HG02970 (cell line): ENCODE data around the gene ALG1.
"Not testable (repeated sequence)": the region's sequence is repeated elsewhere in the genome, so short reads cannot be mapped to it uniquely, and the experiment has no call there.

Experiments used
- ATAC-seq: cut with Tn5 transposase; IDR thresholded peaks from one replicate; pipeline ENCODE4 v1.9.1; 2021; ENCODE audit warnings: mild to moderate bottlenecking, moderate library complexity, moderate number of reproducible peaks; ENCODE audit not compliant: unreplicated experiment, low FRiP score

Gene ALG1

DNA sequence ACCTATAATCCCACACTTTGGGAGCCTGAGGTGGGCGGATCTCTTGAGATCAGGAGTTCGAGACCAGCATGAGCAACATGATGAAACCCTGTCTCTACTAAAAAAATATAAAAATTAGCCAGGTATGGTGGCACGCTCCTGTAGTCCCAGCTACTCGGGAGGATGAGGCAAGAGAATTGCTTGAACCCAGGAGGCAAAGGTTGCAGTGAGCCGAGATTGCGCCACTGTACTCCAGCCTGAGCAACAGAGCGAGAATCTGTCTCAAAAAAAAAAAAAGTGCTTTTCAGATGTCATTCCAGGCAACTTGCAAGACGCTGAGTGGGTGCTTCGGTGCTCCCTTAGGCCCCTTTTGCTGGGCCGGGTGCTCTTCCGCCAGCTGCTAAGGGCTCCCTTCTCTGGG is 27.1 kb upstream of the ALG1 start:
- not testable (repeated sequence) for ATAC-seq

DNA sequence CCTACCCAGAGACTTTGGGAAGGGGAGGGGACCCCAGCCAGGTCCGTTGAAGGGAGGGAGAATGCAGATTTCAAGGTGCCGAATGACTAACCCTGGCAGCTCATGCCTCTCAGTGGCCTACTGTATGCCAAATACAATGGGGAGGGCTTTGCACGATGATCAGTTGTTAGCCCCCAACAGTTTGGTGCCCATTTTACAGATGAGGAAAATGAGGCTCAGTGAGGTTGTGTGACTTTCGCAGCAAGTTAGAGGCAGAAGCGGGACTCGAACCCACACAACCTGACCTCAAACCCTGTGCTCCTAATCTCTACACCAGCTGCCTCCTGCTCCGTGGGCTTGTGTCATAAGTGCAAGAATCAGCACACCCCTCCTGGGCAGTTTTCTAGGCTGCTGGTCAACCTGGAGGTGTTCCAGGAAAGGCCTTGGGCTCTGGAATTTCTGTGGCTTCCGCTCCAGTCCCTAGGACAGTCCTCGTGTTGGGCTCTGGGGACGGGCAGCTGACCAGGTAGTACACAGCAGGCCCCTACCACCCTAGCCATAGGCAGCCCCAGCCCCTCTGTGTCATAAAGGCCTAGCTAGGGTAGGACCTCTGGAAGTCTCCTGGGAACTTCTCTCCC is 26.0 kb upstream of the ALG1 start:
- no peak for ATAC-seq

DNA sequence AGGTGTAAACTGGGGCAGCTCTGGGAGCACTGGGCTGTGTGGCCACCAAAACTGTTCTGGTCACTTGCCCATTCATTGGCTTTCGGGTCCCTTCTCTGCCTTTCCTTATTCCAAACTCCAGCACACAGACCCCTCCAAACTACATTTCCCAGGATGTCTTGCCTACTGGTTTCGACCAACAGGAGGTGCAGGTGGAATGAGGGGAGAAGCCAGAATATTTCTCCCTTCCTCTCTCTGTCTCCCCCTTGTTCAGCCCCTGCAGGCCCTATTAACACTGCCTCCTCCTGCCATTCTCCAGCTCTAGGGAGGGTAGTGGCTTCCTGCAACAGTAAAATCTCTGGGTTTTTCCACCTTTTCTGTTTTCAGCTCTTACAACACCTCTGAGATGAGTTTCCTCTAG is 24.7 kb upstream of the ALG1 start:
- ATAC-seq = no peak

DNA sequence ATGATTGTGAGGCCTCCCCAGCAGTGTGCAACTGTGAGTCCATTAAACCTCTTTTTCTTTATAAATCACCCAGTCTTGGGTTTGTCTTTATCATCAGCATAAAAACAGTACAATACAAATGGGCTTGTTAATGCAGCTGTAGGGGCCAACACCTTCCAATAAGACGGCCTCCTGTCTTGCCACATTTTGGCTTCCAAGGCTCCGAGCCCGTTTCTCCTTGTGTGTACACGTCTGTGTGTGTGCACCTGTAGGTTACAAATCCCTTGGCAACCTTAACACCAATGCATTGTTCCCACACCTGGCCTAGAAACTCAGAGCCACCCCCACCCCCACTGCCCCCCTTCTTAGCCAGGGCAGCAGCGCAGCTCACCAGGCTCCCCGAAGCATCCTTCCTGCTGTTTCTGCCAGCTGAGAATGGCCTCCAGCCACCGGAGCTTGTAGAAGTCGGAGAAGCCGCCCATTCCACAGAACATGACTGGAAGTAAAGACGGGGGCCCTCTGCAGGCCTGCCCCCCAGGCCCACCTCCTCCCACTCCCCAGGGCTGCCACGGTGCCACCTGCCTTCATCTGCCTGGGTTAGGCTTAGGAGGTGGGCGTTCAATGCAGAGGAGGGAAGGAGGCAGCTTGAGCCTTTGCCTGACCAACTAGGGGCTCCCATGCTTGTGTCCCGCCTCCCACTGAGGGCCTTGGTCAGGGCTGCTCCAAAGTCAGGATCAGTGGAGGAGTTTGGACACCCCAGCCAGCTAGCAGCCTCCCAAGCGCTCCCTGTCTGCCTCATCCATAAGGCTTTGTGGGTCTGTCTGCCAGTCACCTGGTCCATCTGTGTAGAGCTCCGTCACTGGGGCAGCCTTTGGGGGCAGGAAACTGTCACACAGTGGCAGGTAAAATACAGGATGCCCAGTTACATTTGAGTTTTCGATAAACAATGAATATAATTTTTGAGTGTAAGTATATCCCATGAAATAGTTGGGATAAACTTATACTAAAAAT is 16.5 kb upstream of the ALG1 start:
- ATAC-seq = no peak

DNA sequence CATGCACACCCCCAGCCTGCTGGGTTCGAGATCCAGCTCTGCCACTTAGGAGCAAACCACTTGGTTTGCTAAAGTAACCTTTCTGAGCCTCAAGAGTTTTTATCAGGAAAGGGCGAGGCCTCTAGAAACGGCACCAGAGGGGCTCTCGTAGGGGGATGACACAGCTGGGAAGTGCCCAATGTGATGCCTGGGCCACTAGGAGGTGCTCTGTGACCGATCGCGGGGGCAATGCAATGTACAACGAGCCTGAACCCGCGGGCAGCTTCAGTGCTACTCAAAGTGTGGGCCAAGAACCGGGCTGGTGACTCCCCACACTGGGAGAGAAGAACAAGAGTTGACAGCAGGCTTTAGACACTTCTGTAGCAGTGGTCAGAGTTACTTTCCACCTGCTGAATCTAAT is 15.3 kb upstream of the ALG1 start:
- ATAC-seq = no peak

DNA sequence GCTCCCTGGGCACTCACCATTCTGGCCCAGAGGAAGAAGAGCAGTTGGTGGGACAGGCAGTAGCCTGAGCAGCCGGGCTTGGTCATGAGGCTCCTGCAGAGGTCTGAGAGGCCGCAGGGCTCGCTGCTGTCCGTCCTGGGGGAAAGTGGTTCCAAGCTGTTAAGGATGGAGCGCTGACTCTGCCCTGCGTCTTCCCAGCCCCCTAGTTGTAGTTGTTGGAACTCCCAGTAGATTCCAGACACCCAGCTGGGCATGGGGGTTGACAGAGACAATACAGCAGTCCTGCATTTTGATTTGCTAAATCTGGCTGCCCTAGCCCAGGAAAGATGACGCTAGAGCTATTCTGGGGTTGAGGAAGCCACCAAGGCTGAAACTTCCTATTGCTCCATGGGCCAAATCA is 13.2 kb upstream of the ALG1 start:
- ATAC-seq = no peak

DNA sequence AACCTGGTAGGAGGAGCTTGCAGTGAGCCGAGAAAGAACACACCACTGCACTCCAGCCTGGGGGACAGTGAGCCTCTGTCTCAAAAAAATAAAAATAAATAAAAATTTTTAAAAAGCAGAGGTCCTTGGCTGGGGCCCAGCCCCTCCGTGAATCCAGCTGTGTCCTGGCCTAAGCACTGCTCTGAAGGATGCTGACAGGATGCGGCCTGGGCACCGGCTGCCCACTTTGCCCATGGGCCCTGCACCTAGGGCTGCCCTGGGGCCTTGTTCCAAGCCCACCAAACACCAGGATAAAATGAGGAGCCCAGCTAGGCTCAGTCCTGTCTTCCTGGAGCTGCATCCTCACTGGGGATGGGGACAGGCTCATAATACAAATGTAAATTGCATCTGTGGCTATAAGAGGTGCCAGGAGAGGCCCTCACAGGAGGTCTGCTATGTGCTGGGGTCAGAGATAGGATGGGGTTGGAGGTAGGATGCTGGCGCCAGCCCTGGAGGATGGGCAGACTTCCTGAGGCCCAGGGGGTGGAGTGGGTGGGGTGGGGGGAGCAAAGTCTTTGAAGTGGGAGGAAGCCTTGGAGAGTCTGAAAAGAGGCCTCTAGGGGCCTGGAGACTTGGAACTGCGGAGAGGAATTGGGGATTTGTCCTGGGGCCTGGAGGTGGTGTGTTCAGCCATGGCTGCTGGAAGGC is 12.1 kb upstream of the ALG1 start:
- no peak for ATAC-seq

DNA sequence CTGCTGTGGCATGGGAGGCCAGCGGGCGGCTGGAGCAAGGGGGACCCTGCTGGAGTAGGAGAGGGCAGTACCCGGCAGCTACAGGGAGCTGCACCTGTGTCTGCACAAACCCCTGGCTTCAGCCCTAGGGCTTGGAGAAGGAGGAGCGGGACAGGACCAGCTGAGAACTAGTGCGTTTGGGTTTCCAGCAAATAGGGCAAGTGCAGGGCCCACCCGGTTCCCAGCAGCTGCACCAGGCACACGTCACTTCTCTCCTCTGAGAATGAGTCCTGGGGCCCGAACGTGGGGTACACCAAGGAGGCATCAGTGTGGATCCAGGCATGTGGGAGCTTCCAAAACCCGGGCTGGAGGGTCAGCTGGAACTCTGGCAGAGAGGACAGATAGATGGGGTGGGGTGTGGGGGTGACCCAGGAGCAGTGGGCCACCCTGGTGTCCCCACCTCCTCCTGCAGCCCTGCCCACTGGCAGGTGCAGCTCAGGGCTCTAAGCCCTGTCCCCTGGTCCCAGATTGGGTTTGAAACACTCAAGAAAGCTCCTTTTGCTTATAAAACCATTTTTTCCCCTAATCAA is 11.5 kb upstream of the ALG1 start:
- ATAC-seq = no peak

DNA sequence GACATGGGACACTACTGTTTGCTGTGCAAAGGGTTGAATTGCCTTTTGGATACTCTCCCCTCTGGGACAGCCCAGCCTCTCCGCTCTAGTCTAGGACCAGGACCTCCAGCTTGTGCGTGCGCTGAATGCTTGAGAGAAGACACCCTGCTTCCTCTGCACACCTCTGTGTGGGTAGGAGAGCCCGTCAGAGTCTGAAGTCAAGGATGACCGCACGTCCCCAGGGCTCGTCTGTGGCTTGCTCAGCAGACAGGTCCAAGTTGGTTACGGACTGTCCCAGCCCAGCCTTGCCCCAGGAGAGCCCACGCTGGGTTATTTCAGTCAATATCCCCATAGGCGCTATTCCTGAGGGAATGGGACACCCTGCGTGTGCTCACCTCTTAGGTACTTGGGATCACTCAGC is 9.6 kb upstream of the ALG1 start:
- ATAC-seq = no peak

DNA sequence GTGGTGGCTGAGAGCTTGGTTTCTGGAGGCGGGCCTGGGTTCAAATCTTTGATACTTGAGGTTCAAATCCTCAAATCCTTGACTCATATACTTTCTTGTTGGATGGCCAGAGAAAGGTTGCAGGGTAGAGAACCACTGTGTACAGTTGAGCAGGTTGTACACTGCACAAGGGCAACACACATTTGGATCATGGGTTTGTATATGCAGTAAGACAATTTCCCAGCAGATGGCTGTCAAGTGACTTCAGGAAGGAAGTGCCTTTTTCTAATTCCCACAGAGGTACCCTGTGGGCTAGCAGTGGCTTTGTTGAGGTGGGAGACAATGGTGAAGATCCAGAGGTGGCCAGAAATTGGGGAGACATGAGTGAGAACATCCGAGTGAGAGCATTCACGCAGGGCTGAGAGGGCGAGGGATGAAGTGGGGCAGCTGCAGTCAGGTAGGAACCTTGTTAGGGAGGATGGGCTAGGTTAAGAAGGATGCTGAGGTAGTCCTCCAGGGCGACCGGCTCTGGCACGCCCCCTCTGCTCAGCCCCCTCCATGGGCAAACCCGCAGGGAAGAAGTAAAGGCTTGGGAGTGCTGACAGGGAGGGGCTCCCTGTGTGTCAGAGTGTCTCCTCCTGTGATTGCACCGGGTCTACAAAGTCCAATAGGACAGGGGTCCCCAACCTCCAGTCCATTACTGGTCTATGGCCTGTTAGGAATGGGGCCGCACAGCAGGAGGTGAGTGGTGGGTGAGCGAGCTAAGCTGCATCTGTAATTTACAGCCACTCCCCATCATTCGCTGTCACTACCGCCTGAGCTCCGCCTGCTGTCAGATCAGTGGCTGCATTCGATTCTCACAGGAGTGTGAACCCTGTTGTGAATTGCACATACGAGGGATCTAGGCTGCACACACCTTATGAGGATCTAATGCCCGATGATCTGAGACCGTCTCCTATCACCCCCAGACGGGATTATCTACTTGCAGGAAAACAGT is 8.6 kb upstream of the ALG1 start:
- ATAC-seq = no peak

DNA sequence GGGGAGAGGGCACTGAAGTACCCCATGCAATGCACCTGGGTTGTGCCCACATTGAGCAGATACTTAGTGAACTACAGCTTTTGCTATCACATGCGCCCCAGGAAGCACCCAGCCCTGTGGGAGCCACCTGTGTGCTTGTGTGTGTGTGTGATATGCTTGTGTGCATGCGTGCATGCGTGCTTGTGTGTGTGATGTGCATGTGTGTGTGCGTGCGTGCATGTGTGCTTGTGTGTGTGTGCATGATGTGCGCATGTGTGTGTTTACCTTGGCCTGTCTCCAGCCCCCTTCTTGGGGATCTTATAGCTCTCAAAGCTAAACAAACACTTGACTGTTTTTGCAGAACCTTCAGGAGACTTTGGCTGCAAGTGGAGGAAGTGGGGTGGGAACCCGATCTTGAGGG is 6.7 kb upstream of the ALG1 start:
- no peak for ATAC-seq

DNA sequence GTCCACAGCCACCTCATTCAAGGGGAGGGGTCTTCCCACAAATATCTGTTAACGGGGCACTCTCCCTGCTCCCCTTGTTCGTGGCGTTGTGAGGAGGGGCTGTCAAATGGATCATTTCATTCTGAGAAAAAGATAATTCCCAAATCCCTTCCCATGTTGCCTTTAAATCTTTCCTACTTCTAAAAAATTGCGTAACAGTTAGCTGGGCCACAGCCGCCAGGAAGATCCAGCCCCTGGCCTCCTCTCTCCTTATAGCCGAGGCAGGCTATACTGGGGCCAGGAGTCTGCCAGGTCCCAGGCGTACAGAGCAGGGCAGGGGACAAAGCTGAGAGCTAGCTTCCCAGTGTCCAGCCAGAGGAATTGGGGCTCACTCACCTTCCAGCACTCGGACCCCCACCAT is 6.3 kb upstream of the ALG1 start:
- no peak for ATAC-seq

DNA sequence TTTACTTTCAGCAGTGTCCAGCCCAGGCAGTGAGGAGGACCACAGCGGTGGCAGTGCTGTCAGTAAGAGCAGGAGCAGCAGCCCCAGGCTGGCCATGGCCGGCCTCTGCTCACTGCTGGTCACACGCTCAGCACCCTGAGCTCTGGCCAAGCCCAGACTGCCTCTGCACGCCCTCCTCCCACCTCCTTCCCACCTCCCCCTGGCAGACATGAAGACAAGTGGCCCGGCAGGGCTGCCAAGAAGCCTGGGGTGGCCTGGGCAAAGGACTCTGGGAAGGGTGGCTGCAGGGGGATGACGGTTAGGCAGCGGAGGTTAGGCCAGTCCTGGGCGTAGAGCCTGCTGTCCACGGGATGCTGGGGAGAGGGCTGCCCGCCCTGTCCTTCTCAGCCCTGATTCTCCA is 5.8 kb upstream of the ALG1 start, which contains the start of gene C16orf89:
Gene C16orf89 (minus strand): TSS at position 144 of the 400 bp plus-strand sequence. CDS start 48 bp downstream, at position 96.
- ATAC-seq = no peak

DNA sequence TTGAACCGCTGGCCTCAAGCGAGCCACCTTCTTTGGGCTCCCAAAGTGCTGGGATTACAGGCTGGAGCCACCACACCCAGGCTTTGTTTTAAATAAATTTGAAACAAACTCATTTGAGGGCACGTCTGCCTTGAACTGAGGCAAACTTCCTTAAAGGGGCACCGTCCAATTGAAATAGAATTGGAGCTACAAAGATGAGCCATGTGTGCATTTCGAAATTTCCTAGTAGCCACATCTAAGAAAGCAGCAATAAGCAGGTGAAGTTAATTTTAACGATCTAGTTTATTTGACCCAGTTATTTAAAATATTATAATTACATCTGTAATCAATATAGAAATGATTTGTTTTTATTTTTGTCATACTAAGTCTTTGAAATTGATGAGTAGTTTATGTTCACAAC is 5.1 kb upstream of the ALG1 start:
- no peak for ATAC-seq

DNA sequence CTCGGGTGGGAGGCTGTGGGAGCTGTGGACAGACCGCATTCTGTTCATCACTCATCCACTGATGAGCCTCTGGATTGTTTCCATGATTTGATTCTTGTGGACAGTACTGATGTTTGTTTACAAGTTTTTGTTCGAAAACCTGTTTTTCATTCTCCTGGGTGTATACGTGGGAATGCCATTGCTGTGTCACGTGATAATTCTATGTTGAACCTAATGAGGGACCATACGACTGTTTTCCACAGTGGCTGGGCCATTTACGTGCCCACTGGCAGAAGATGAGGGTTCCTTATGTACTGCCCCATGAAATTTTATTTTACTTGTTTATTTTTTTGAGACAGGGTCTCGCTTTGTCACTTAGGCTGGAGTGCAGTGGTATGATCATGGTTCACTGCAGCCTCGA is 2.6 kb upstream of the ALG1 start:
- ATAC-seq = no peak

DNA sequence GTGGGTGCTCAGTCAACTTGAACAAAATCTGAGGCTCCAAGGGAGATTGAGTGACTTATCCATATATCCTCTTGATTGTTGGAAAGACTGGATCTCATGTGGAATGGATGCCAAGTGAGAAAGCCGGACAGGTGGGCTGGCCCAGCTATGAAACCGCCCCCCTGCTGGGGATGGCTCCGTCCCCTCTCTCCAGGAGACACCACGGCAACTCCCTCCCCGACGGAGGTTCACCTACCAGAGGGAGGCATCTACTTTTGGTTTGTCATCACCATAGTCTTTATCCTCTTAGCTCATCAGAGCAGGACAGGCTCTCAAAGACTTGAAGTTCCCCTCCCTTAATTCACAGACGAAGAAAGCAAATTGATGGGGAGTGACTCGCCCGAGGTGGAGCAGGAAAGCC is 1.8 kb upstream of the ALG1 start:
- ATAC-seq = no peak

DNA sequence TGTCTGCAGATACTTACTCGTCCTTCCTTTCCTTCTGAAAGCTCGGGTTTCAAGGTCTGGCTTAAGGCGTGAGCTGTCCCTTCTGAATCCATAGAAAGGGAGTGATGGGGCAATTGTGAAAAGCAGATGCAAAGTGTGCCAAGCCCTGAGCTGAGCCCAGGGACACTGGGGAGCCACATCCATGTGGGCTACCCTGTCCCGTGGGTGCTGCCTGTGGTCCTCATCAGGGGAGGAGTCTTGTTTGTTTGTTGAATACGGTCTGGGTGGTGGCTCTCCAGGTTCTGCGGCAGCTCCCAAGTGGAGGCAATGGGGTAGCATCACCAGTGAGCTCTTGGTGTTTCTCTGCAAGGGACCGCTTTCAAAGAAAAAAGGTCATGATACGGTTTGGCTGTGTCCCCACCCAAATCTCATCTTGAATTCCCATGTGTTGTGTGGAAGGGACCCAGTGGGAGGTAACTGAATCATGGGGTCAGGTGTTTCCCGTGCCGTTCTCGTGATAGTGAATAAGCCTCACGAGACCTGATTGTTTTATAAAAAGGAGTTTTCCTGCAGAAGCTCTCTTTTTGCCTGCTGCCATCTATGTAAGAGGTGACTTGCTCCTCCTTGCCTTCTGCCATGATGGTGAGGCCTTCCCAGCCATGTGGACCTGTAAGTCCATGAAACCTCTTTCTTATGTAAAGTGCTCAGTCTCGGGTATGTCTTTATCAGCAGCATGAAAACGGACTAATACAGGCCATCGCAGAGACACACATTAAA is 1.0 kb upstream of the ALG1 start:
- no peak for ATAC-seq

DNA sequence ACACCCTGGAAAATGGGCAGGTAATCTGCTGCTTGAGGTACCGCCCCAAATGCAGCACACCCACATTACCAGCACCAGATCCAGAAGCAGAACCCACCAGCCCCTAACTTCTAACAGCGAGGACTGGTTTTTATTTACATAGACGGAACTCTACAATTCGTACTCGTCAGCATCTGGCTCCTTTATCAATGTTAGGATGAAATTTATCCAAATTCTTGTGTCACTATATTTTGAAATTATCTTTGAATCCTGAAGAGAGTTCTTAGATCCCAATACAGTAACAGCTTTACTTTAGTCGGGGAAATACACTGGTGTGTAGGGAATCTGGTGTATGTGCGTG is 332 bp upstream of the ALG1 start:
- ATAC-seq = no peak
